LNCAP (cell line): Measurements from ENCODE around the gene PSEN2.

ENCODE experiments used
- TF ChIP-seq, protein P1 (sequence below): fragments of 450-650 bp; IDR thresholded peaks from 2 replicates; pipeline ENCODE4 v1.5.1; 2017; ENCODE audit warnings: mild to moderate bottlenecking

PSEN2 gene

DNA sequence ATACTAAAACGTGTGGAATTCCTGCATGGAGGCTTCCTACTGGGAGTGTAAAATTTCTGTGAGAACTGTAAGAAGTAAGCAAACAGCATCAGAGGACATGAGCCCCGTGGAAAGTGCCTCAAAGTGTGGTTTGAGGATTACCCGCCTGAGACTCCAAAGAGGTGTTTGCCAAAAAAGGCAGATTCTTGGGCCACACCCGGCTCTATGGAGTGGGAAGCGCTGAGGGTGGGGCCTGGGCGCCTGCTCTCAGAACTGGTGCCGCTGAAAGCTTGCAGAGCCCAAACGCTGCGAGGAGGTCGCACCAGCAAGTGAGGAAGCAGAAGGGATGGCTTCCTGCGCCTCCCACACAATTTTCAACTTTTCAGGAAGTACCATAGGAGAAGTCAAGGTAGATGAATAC is 43.0 kb upstream of the PSEN2 start:
- TF ChIP-seq, protein P1, sequence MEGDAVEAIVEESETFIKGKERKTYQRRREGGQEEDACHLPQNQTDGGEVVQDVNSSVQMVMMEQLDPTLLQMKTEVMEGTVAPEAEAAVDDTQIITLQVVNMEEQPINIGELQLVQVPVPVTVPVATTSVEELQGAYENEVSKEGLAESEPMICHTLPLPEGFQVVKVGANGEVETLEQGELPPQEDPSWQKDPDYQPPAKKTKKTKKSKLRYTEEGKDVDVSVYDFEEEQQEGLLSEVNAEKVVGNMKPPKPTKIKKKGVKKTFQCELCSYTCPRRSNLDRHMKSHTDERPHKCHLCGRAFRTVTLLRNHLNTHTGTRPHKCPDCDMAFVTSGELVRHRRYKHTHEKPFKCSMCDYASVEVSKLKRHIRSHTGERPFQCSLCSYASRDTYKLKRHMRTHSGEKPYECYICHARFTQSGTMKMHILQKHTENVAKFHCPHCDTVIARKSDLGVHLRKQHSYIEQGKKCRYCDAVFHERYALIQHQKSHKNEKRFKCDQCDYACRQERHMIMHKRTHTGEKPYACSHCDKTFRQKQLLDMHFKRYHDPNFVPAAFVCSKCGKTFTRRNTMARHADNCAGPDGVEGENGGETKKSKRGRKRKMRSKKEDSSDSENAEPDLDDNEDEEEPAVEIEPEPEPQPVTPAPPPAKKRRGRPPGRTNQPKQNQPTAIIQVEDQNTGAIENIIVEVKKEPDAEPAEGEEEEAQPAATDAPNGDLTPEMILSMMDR, result no peak

DNA sequence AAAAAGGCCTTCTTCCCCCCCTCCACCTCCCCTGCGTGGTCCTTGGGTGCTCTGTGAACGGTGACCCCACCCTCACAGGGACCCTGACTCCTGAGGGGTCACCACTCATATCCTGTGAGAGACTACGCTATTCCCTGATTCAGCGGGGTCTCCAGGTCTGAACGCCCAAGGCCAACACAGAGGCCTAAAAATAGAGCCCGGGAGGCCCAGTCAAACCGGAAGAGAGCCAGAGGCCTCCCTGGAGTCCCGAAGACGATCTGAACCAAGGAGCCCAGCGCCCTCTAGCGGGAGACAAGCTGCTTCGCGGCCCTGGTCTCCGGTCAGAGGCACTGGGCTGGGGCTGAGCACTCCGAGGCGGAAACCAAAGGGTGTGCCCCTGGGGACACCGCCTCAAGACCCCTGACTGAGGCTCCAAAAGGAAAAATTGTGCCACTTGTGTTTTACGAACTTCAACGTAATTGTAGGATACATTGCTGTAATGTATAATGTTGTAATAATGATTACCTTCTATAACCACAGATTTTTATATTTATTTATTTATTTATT is 42.4 kb upstream of the PSEN2 start:
- TF ChIP-seq, protein P1, result peak; percentile 96

DNA sequence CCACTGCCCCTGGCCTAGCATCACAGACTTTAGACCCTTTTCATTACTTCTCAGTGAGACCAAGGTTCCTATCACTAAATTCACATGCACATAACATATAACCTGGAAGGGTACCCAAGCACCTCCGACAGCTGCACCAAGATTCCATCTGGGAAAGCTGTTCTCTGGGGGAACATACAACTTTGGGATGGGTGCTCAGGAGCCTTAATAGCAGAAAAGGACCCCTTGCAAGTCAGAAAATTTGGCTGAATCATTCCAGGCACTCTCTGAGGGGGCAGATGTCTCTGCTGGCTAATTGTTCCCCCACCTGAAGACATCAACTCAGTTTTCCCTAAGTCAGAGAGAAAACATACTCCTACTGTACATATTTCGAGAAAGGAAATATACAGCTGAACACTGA is 41.3 kb upstream of the PSEN2 start:
- TF ChIP-seq, protein P1, result no peak

DNA sequence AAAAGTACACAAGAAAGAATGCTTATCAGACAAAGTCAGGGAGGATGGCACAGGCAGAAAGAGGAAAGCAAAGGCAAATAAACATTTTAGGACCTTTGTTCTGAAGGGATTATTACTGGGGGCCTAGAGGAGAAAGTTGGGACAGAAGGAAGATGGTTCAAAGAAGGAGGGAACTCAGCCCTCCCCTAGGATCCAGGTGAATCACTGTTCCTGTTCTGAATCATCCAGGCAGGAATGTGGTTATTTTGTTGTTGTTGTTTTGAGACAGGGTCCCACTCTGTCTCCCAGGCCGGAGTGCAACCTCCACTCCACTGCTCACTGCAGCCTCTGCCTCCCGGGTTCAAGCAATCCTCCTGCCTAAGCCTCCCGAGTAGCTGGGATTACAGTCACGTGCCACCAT is 38.5 kb upstream of the PSEN2 start:
- TF ChIP-seq, protein P1, result no peak

DNA sequence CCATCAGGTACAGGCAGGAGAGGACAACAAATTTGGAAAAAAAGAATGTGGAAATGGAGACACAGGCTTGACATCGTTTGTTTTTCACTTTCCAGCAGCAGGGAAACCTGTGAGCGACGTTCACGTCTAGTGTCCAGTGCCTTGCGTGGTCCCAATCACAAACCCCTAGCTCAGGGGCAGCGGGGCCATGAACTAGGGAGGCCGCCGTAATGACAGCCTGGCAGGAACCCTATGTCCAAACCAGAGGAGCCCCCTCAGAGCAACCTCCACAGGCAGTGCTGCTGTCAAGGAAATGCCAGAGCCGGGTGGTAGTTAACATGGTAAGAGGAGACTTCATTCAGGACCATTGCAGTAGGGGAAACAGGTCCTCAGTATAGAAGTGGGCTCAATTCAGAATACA is 37.8 kb upstream of the PSEN2 start:
- TF ChIP-seq, protein P1, result no peak

DNA sequence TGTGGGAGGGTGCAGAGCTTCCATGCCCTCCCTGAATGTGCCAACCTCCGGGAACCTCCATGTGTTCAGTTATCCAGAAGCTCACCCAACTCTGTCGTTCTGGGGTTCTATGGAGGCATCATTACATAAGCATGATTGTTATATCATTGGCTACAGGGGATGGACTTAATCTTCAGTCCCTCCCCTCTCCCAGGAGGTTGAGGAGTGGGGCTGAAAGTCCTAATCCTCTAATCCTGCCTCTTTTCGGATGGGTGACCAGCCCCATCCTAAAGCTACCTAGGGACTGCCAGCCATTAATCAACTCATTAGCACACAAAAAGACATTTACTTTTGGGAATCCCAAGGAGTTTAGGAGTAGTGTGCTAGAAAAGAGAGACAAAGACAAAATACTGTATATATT is 32.0 kb upstream of the PSEN2 start:
- TF ChIP-seq, protein P1, result no peak

DNA sequence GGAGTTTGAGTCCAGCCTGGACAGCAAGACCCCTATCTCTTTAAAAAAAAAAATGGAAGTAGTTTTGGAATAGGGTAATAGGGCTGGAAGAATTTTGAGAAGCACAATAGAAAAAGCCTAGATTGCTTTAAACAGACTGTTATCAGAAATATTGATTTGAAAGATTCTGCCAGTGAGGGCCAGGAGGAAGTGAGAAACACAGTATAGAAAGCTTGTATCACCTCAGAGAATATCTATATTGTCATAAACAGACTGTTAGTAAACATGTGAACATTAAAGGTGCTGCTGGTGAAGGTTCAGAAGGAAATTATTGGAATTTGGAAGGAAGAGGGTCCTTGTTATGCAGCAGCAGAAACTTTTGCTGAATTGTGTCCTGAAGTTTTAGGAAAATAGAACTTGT is 24.8 kb upstream of the PSEN2 start:
- TF ChIP-seq, protein P1, result no peak

DNA sequence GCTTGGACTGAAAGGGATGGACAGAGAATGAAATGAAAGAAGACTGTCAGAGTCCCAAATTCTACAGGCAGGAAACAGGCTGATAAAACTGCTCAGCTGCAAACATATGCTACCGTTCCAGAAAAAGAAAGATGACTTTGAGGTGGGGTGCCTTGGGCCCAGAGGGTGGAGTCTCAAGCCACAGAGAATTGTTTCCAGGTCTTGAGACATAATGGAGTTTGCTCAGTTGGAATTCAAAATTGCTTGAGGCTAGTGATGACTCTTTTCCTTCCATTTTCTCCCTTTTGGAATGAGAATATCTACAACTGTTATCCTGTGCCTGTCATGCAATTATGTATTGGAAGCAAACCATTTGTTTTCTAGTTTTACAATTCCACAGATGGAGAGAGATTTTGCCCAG is 23.6 kb upstream of the PSEN2 start:
- TF ChIP-seq, protein P1, result no peak
